ENCODE results near the gene IGF1.
A peak's percentile ranks its signal among the peaks of the same experiment; 100 is the strongest.
"Not testable (repeated sequence)": the region's sequence is repeated elsewhere in the genome, so short reads cannot be mapped to it uniquely, and the experiment has no call there.

IGF1 gene

DNA sequence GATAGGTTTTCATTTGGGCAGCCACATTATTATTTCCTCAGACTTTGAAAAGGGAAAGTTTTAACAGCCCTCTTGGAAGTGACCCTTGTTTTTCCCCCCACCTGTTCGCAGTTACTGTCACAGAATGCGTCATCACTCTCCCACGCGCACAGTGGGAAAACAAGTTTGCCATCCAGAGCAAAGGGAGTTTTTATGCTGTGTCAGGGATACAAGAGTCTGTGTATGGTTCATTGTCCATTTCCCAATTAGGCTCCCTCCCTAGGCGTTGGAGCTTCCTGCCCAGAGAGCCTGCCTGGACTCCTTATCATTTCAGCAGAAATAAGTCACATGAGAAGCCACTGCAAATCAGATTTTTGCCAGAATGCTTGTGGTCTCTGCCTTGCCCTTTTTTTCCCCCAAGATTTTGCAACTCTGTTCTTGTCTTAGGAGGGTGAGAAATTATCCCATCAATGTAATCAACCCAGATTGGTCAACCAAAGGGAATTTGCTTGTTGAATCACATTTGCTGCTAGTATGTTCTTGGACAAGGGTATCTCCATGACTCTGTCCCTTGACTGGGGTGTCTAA lies 104.1 kb downstream of the IGF1 start:
- peak in 2 of 3 donors; percentile 7 to 33 for DNase-seq

DNA sequence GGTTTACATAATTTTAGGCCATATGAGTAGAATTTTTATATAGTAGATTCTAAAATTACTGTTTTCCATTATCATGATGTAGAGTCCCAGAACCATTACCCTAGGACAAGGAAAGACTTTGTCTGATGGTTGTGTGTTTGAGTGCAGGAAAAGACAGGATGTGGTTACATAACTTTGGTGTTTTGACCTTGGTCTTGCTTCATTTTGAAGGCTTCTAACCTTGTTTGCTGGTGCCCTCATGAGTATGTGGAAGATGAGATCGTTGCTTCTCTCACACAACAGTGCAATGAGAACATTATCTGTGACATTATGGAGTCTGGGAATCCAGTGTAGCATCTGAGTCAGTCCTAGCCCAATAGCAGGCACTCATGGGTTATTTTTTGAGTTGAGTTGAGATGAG lies 106.2 kb downstream of the IGF1 start:
- peak in 1 of 3 donors; percentile 35 for DNase-seq

DNA sequence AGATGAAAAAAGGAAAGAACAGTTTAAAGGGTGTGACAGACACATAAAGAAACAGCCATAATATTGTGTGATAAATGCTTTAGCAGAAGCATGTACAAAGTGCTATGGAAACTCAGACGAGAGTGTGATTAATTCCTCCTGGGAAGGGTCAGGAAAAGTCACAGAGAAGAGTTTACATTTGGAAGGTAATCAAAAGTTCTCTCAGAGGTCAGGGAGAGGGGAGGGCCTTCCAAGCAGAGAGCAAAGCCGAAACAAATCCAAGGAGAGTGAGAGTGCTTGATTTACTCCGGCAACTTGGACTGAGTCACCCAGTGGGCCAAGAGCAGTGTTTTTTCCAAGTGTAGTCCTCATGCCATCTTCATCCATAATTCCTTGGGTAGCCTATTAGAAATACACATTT lies 108.3 kb downstream of the IGF1 start:
- DNase-seq, result no peak

DNA sequence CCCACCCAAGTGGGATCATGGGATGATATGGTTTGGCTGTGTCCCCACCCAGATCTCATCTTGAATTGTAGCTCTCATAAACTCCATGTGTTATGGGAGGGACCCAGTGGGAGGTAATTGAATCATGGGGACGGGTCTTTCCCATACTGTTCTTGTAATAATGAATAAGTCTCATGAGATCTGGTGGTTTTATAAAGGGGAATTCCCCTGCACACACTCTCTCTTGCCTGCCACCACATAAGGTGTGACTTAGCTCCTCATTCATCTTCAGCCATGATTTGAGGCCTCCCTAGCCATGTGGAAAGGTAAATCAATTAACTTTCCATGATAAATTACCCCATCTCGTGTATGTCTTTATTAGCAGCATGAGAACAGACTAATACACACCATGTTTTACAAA lies 109.2 kb downstream of the IGF1 start:
- peak; percentile 7 to 60 (median 10) for DNase-seq

DNA sequence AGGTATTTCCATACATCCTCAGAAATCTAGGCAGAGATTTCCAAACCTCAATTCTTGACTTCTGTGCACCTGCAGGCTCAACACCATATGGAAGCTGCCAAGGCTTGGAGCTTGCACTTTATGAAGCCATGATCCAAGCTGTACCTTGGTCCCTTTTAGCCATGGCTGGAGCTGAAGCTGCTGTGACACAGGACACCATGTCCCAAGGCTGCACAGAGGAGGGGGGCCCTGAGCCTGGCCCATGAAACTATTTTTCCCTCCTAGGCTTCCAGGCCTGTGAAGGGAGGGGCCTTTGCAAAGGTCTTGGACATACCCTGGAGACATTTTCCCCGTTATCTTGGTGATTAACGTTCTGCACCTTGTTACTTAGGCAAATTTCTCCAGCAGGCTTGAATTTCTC lies 110.5 kb downstream of the IGF1 start:
- DNase-seq, result no peak

DNA sequence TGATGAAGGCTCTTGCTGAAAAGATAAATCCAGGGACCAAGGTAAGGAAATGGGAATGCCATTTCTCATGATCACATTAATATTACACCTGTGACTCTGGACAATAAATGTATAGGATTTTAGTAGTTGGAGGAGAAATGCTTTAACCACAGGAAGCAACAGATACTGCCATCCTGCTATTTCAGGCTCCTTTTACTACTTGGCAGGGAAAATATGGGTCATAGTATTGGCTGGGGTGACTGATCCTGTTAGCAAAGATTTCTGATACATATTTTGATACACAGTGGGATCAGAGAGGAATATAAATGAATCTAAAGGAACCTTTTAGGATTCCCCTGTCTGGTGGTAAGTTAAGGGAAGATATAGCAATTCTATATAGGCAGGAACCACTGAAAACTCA lies 115.0 kb downstream of the IGF1 start:
- DNase-seq, result no peak

DNA sequence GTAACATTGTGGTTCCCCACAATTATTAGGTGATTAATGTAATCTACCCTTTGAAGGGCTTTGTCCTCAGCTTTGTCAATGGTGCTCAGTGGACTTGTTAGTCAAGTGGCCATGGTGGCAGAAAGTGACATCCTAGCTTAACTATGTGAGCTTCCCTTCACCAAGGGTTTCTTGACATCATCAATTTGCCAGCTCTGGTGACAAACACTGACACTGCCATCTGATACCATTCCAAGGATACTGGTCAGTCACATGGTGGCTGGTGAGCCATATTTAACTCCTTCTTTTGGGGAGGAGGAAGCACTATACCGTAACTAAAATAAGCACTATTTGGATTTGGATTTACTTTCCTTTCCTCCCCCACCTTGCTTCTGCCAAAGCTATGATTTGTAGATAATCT lies 115.7 kb downstream of the IGF1 start:
- DNase-seq, result no peak

DNA sequence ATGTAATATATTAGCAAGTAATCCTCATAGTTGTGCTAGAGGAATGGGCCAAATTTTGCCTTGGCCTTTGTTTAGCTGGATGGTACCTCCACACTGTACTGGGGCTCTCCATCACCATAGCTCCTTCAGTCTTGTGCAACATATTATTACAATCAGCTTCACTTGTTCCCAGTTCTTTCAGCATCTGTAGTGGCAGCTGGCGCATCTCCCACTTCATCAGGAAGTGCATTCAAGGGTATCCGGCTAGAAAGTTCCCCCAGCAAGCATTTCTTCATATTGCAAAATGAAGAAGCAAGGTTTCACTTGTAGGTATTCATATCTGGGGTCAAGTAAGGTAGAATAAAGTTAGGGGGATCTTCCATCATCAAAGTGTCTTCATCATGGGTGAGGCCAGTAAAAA lies 123.7 kb downstream of the IGF1 start:
- no peak for DNase-seq

DNA sequence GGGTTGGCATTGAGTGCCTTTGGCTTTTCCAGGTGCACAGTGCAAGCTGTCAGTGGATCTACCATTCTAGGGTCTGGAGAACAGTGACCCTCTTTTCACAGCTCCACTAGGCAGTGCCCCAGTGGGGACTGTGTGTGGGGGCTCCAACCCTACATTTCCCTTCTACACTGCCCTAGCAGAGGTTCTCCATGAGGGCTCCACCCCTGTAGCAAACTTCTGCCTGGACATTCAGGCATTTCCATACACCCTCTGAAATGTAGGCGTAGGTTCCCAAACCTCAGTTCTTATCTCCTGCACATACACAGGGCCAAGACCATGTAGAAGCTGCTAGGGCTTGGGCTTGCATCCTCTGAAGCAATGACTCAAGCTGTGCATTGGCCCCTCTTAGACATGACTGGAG lies 126.1 kb downstream of the IGF1 start:
- not testable (repeated sequence) for DNase-seq

DNA sequence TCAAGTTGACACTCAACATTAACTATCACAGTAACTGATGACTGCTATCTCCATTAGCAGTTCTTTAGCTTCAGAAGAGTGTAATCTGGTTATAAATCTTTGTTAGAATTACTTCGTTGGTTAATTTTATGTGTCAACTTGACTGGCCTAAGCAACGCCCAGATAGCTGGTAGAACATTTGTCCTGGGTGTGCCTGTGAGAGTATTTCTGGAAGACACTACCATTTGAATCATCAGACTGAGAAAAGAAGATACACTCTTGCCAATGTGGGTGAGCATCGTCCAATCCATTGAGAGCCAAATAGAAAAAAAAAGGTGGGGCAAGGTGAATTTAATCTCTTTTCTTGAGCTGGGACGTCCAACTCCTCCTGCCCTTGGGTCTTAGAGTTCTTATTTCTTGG lies 129.0 kb downstream of the IGF1 start:
- DNase-seq, result no peak

DNA sequence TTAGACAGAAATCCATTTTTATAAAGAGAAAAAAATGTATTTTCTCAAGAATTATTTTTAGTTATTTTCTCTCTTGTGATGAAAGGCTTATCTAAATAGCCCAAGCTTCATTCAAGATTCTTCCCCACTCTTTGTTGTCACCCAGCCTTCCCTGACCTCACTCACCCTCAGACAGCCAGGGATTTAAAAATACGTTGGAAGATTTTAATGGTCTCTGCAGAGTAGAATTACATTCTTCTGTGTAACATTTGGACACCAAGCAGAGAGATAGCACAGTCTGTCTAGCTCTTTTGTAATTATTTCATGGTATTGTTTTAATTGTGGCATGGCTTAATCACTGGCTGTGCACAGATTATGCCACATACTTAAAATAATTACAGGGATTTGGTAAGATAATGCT lies 130.3 kb downstream of the IGF1 start:
- DNase-seq, result no peak

DNA sequence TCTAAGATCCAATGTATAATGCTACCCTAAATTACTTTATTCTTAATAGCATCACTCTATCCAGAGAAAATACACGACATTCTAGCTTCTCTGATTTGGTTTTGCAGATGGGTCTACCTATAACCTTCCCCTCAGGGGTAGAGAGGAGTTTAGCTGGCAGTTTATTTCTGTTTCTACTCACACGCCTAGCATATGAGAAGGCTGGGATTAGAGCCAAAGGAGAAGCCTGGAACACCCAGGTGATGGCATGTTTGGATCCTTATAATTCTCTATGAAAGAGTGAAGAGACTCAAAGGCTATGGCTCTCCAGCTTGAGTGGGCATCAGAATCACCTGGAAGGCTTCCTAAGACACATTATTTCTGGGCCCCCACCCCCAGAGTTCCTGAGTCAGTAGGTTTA lies 131.3 kb downstream of the IGF1 start:
- DNase-seq, result no peak

DNA sequence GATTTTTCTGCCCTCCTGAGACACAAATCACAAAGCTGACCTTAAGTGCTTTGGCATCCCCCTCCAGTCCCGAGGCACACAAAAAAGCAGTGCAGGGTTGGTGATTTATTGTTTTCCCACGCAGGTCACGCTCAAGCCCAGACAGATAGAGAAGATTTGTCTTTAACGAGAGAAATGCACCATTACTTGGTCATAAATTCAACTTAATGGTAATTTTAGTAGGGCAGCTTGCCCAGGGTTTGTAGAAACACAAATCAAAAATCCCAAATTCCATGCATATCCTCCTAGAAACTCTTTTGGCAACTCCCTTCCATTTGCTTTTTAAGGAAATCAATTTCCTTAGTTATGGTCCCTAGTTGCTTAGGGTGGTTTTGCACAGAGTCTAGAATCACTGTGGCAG lies 132.6 kb downstream of the IGF1 start:
- DNase-seq, result no peak
